MM.1S (cell line): ENCODE results near the gene SLC9A4.

ENCODE experiments used
- EZH2 ChIP-seq: fragments of 300-600 bp; sonication (generic); optimal IDR thresholded peaks from 2 replicates; pipeline ENCODE3; 2017; ENCODE audit warnings: low read depth, mild to moderate bottlenecking, antibody characterized with exemption, low read length, mixed read lengths
- EZH2phosphoT487 ChIP-seq: fragments of 300-600 bp; sonication (generic); IDR thresholded peaks from 2 replicates; pipeline ENCODE4 v1.6.1; 2018; ENCODE audit warnings: antibody characterized with exemption, low read length
- TF ChIP-seq, protein P1 (sequence below): fragments of 300-600 bp; sonication (generic); IDR thresholded peaks from 2 replicates; pipeline ENCODE4 v1.5.1; 2016; ENCODE audit warnings: antibody characterized with exemption, low read length, mixed read lengths

DNA sequence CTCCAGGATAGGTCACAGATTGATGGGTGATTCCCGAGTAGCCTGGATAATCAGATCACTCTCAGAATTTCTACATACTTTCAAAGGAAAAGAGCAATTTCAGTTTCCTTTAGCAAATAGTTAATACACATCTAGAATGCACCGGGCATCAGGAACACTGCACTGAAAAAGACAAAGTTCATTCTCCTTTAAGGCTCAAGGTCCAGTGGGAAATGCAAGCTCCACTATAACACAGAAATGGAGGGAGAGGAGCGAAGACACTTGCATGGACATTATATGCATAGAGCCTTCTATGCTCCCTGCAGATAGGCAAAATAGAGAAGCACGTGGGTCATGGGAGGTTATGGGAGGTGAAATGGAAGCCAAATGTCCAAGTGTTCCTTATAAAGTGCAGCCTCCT, 49.1 kb downstream of the SLC9A4 start:
- TF ChIP-seq EZH2phosphoT487 (no peak), EZH2 (no peak)
- TF ChIP-seq, protein P1, sequence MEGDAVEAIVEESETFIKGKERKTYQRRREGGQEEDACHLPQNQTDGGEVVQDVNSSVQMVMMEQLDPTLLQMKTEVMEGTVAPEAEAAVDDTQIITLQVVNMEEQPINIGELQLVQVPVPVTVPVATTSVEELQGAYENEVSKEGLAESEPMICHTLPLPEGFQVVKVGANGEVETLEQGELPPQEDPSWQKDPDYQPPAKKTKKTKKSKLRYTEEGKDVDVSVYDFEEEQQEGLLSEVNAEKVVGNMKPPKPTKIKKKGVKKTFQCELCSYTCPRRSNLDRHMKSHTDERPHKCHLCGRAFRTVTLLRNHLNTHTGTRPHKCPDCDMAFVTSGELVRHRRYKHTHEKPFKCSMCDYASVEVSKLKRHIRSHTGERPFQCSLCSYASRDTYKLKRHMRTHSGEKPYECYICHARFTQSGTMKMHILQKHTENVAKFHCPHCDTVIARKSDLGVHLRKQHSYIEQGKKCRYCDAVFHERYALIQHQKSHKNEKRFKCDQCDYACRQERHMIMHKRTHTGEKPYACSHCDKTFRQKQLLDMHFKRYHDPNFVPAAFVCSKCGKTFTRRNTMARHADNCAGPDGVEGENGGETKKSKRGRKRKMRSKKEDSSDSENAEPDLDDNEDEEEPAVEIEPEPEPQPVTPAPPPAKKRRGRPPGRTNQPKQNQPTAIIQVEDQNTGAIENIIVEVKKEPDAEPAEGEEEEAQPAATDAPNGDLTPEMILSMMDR, result no peak
